GM21825 (cell line): ENCODE measurements around the gene SALL4.
"Not testable (repeated sequence)": the region's sequence is repeated elsewhere in the genome, so short reads cannot be mapped to it uniquely, and the experiment has no call there.

Source experiments
- ATAC-seq: cut with Tn5 transposase; IDR thresholded peaks from one replicate; pipeline ENCODE4 v1.9.1; 2021; ENCODE audit warnings: mild to moderate bottlenecking, moderate library complexity; ENCODE audit not compliant: unreplicated experiment

SALL4 gene

DNA sequence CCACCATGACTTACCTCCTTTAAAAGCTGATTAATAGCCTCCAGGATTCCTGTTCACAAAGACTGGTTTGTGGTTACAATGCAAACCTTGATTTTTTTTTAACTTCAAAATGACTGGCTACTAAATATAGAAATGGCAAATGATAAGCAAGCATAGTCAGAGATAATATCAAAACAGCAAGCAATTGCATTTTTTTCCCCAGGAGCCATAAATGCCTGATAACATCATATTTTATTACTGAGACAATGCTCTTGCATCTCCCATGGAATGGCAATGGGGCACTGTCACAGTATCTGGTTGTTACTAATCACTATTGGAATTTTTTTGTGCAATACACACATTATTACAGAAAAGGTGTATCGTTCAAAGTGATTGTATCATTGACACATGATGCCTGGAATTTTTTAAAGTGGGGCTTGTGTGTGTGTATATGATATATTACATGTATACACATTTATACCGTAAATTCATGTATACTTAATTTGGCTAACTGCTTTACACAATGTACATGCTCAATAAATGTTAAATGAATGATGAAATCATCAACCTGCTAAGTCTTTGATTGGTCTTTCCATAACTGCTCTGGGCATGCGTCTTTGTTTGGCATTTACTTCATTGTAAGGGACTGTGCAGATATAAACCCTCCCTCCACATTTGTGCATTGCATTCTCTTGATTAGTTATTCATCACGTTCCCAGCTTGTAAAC is 980 bp upstream of the SALL4 start:
- no peak for ATAC-seq

DNA sequence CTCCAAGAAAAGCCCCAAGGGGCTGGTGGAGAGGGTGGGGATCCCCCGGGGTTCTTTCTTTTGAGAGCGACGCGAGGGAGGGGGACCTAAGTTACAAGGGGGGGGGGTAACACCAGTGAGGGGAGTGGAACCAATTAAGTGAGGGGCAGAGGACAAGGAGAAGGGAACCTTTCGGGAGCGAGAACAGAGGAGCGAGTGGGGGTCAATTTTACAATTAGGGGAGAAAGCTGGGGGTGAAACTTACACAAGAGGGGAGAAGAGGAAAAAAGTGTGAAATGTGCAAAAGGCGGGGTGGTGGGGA is 548 bp downstream of the SALL4 start:
- ATAC-seq, result no peak

DNA sequence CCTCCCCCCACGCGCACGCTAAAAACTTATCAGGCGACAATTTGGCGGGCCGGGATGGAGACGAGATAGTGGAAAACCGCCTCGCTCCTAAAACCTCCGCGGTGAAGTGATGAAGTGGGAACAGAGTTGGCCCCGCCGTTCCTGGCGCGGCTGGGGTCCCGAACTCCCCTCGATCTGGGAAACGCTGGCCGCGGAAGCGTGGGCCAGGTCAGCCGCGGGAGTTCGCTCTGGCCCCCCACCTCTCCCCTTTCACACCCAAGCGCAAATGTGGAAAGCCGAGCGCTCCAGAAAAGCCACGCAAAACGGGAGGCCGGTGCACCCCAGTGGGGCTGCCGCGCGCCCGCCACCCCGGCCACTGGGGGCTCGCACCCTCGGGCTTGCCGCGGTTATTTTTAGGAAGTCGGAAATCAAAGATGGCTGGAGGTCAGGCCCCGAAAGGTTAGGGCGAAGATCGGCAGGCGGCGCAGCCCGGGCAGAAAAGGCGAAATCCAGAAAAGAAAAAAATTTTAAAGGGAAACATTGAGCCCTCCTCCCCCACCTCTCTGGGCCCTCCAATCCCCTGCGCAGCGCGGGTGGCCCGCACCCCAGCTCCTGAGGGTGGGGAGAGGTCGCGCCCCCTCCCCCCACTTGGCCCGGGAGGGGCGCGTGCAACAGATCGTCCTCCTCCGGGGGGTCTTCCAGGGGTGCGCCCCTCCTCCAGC is 1.0 kb downstream of the SALL4 start:
- no peak for ATAC-seq

DNA sequence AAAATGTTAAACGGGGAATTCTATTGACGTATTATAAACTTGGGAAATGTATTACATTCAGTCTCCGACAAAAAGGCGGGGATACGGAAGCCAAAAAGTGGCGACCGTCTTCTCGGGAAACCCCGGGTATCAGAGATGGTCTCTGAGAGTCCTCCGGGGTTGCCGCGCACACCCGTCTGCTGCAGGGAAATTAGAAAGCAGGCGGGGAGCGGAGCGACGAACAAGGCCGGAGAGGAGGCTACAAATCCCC is 1.5 kb downstream of the SALL4 start:
- no peak for ATAC-seq

DNA sequence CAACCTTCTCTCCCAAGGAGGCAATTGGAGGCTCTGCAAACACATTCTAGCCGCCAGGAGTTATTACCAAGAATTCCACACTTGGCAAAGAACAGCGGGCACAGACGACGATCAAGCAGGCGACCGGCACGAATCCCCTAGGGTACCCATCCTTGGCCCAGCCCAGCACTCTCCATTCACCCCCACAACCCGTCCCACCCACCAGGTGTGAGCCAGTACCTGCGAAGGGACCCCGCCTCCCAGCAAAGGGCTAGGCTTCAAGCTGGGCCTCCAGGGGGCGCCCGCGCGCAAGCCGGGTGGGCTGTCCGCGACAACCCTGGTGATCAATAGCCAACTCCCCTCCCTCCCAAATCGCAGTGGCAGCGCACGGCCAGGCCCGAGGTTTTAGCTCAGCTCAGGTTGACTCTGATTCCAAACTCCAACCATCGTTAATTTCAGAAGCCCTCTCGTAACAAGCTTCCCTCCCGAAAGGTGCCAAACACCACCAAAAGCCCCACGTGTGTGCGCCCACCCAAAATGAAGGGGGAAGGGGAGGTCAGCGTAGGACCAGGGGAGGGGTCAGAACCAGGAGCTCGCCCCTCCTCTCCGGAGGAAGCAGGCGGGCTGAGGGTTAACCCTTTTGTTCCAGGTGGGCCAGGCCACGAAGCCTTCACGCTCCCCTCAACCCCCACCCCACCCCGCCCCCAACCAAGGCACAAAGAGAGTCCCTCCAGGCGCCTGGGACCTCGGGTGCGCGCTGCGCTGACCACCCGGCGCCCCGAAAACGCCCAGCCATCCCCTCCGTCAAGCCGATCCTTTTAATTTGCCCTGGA is 2.1 kb downstream of the SALL4 start:
- ATAC-seq, result no peak

DNA sequence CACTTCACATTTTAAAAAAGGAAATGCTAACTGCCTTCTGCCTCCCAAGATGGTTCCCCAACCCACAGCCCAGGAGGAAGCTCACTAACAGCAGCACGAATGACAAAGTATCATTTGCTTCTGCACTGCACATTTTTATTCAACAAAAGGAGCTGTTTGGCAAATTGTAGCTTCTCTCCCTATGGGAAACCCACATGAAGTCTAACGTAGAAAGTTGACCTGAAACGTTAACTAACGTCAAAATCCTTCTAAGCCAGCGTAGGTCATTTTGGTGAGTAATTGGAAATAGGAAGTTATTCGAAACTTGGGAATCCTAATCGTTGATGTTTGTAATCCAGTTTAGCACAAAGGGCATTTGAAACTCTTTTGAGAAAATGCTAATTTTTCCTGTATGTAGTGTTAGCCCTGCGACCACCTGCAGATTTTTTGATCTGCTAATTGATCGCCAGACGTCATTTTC is 2.9 kb downstream of the SALL4 start:
- no peak for ATAC-seq

DNA sequence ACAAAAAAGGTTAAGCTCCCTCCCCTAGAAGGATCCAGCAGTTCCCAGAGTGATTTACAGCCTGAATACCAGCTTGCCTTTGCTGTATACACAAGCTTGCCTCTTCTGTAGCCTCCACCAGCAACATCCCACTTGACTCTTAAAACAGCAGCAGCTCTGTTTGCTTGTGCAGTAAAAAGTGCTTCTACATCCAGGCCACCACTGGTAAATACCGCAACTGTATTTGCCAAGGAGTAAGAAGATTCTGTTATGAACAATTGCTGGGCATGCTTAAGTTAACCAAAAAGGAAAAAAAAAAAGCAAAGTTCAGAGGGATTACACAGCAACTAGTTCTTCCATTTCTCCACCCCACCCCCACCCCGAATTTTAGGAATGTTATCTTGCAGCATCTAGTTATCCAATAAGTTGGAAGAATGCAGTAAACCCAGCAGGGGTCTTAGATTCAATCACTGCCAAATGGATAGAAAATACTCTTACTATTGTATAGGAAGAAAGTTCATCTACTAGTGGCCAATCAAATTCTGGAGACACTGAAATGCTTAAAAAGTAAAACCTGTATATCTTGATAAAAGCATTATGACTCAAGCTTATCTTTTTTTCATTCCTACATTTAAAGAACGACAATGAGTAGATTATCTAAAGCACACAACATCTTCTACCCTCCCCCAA is 4.8 kb downstream of the SALL4 start:
- ATAC-seq, result no peak

DNA sequence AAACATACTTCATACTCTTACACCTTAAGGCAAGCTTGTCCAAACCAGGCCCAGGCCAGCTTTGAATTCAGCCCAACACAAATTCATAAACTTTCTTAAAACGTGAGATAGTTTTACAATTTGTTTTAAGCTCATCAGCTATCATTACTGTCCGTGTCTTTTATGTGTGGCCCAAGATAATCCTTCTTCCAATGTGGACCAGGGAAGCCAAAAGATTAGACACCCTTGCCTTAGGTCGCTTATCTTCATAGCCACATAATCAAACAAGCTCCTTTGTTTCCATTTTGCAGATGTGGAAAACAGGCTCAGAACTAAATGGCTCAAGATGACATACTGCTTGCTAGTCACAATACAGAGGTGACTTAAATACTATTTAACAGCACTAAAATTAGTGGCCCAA is 6.0 kb downstream of the SALL4 start:
- no peak for ATAC-seq

DNA sequence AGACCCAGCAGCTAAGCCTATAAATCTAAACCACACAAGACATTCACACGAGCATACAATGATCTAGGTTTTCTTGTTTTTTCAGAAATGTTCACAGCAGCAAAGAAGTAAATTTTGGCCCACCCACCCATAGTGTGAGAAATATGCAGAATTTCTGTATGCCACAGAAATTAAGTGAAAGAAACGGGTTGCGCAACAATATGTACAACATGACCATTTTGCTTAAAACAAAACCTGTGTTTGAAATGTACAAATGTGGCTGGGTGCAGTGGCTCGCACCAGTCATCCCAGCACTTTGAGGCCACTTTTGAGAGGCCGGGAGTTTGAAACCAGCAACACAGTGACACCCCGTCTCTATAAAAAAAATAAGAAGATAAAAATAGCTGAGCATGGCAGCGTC is 9.4 kb downstream of the SALL4 start:
- ATAC-seq, result no peak

DNA sequence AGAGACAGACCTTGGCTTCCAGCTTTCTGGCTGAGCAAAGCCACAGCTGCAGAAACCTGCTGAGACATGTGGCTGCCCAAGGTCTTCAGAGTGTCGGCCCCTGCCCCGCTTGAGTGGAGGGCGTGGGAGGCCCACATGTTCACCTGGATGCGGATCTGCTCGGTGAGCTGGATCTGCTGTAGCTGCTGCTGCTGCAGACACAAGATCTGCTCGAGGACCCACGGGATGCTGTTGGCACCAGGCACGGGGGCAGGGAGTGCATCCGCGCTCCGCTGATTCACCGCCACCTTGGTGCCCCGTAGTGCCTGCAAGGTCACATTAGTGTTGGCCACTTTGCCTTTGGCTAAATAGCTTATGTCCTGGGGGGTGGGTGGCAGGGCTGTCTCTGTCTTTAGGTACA is 10.7 kb downstream of the SALL4 start:
- ATAC-seq, result no peak

DNA sequence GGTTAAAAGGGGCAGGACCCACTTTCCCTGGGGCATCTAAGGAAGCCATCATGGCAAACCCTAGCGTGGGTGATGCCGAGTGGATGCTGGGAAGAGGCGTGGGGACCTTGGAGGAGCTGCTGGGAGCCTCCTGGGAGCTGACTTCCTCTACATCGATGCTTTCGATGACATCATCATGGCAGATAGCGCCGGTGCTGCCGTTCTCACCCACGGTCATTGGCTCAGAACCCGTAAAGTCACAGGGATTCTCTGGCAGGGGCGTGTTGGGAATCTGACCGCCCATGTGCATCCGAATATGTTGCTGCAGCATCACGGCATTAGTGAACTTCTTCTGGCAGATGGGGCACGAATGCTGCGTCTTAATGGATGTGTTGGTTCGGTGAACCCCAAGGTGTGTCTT is 12.1 kb downstream of the SALL4 start:
- no peak for ATAC-seq

DNA sequence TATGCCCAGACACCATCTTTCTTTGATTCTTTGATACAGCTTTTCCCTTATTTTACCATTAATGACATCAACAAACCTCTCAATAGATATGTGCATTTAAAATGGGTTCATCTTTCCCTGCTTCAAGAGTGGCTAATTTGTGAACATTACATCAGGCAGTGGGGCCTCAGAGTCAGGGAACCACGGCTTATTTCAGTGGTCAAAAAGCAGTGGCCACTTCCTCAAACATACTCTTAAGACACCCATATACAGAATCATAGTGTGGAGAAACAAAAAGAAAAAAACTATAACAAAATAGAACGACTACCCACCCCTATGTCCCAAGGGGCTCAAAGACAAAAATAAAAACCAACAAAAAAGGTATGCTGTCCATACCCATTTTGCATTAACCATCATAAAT is 12.9 kb downstream of the SALL4 start:
- ATAC-seq, result no peak

DNA sequence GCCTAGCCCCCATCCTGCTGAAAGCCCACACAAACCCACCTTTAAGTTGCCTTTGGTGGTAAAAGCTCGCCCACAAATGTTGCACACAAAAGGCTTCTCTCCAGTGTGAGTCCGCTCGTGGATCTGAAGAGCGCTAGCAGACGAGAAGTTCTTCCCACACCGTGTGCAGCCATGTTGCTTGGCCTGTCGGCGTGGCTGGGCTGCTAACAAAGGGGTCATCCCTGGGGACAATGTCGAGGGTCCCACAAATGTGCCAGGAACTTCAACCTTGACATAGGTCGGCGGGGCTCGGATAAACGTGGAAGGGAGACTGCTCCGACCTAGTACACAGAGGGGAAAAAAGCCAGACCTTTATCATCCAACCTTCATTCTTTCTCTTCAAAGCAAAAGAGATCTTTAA is 13.5 kb downstream of the SALL4 start:
- no peak for ATAC-seq

DNA sequence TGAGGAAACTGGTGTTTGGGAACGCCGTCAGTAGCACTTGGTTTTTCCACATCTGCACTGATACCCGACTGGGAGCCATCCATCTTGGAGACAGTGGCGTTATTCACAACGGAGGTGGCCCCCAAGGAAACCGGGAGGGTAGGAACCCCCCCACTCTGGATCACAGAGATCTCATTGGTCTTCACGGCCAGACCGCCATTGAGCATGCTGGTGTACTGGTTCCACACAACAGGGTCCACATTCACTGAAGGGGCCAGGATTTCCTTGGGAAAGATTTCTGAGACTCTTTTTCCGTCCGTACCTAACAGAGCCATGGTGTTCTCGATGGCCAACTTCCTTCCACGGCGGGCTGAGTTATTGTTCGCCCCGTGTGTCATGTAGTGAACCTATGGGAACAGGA is 18.0 kb downstream of the SALL4 start:
- ATAC-seq, result no peak

DNA sequence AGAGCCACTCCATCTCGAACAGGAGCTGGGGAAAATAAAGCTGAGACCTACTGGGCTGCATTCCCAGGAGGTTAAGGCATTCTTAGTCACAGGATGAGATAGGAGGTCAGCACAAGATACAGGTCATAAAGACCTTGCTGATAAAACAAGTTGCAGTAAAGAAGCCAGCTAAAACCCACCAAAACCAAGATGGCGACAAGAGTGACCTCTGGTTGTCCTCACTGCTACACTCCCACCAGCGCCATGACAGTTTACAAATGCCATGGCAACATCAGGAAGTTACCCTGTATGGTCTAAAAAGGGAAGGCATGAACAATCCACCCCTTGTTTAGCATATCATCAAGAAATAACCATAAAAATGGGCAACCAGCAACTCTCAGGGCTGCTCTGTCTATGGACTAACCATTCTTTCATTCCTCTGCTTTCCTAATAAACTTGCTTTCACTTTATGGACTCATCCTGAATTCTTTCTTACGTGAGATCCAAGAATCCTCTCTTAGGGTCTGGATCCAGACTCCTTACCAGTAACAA is 24.0 kb downstream of the SALL4 start:
- not testable (repeated sequence) for ATAC-seq

DNA sequence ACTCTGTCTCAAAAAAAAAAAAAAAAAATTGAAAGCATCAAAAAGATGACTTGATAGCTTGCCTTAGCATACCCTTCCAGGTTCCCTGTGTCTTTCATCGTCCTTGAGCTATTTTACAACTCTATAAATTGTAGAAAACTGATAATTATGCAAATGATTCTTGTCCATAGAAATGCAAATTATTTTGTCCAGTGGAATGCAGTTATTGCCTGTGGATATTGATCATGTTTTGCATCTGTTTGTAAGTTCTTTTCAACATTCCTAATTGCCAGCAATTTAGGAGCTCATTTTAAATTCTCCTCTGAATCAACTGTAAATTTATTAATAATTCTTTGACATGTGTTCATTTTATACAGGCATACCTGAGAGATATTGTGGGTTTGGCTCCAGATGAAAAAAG is 27.1 kb downstream of the SALL4 start:
- no peak for ATAC-seq

DNA sequence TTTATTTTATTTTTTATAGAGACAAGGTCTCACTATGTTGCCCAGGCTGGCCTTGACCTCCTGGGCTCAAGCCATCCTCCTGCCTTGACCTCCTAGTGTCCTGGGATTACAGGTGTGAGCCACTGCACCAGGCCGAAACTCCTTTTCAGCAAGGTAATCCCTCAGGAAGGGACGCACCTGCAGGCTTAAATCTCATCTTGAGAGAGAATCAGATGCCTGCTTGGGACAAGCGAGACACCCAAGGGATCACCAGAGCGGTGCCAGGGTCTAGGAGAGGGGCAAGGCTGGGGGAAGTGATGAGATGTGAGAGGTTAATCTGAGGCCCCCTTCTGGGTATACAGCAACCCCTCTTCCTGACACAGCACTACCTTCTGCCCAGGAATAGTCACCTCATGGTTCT is 30.1 kb downstream of the SALL4 start:
- ATAC-seq, result no peak

DNA sequence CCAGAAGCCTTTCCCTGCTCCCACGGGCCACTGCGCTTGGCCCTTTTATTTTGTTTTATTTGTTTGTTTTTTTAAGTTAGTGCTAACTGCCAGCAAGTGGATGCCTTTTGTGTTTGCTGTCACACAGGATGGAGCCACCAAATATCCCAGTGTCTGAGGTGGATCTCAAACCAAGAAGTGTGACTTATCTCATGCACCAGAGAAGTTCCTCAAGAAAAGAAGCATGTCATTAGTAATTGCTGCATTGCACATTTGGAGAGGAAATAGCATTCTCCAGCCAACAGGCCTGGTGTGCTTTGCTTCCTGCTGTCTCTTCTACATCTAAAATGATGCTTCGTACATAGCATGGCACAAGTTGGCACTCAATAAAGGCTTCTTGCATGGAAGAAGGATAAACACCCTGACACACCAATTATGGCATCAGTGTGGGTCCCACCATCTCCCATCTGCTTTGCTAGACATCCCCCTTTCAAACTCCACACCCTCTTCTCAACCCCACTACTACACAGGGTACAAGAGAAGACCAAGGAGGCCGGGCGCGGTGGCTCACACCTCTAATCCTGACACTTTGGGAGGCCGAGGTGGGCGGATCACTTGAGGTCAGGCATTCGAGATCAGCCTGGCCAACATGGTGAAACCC is 32.2 kb downstream of the SALL4 start:
- ATAC-seq, result no peak

DNA sequence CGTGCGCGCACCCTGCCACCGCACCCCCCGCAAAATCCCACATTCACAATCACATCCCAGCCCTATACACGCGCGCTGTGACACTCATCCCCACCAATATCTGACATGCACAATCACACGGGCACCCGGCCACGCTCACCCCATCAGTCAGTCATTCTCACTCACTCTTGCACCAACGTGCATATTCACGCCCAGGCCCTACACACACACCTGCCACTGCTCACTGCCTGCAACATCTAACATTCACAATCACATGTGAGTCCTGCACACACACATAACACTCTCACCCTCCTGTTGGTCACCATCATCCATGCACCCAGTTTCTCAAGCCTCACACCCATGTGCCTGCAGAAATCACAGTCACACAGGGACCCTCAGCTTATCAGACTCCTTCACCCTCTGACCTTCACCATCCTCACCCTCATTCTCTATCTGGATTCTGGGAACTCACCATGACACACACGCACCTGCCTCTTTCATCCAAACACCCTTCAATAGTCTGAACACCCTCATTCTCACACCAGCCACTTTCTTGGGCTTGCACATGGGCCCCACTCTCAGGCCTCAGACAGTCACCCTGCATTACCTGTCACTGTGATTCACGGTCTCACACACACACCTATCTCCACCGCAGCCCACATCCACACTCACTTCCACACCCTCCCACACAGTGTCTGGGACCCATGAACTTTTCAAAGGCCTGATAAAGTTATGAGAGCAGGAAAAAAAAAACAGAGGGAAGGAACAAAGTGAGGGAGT is 33.4 kb downstream of the SALL4 start:
- ATAC-seq, result no peak
